HG03039 (cell line): ENCODE data around the gene NSUN4.
"Not testable (repeated sequence)": the region's sequence is repeated elsewhere in the genome, so short reads cannot be mapped to it uniquely, and the experiment has no call there.

Experiments used
- ATAC-seq: cut with Tn5 transposase; IDR thresholded peaks from one replicate; pipeline ENCODE4 v1.9.1; 2021; ENCODE audit warnings: mild to moderate bottlenecking, moderate library complexity; ENCODE audit not compliant: unreplicated experiment

NSUN4 gene

DNA sequence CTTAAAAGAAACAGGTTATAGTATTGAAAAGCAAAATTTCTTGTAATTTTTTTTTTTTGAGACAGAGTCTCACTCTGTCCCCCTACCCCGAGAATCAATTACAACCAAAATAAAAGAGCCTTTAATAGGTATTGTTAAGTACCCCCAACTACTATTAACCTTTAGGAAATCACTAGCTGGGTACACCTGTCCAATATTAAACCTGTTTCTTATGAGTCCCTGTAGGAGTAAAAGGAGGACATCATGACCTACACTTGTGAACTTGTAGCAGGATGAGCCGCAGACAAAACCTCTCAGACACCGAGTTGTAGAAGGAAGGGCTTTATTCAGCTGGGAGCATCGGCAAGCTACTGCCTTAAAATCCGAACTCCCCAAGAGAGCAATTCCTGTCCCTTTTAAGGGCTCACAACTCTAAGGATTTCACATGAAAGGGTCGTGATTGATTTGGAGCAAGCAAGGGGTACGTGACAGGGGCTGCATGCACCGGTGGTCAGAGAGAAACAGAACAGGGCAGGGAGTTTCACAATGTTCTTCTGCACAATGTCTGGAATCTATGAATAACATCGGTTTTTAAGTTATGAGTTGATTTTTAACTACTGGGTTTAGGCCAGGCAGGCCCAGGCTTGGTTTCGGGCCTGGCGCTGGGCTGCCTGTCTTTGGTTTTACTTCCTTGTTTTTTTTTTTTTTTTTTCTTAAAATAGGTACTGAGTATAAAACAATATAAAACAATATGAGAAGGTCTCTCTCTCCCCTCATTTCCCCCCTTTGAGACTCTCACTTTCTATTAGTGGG lies 15.1 kb upstream of the NSUN4 start:
- ATAC-seq = not testable (repeated sequence)

DNA sequence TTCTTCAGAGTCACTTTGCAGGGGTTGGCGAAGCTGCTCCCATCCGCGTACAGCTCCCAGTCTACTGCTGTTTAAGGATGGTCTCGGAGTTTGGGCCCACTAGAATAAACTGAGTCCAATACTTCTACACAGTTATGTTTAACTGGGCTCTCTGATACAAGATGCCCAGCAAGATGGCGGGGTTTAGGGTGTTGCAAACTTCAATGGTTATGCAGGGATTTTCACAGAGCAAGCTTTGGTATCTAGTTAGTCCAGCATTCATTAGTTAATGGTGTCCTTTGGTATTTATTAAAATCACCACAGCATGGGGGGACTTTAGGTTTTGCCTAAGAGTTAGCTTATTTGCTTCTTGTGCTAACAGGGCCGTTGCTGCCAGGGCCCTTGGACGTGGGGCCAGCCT lies 12.4 kb upstream of the NSUN4 start:
- ATAC-seq = not testable (repeated sequence)

DNA sequence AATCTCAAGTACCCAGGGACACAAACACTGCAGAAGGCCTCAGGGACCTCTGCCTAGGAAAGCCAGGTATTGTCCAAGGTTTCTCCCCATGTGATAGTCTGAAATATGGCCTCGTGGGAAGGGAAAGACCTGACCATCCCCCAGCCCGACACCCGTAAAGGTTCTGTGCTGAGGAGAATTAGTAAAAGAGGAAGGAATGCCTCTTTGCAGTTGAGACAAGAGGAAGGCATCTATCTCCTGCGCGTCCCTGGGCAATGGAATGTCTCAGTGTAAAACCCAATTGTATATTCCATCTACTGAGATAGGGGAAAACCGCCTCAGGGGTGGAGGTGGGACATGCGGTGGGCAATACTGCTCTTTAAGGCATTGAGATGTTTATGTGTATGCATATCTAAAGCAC lies 10.8 kb upstream of the NSUN4 start:
- ATAC-seq = not testable (repeated sequence)

DNA sequence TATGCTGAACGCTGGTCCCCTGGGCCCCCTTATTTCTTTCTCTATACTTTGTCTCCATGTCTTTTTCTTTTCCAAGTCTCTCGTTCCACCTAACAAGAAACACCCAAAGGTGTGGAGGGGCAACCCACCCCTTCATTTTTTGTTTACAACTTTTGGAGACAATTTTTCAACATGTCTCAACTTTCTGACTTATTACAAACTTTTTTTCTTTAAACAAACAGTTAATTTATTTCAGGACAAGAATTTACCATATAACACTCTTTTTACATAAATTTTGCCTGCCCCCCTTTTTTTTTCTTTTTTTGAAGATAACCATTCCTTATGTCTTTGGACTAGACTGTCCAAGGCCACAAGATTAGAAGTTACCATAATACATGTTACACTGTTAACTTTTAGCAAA lies 10.2 kb upstream of the NSUN4 start:
- not testable (repeated sequence) for ATAC-seq

DNA sequence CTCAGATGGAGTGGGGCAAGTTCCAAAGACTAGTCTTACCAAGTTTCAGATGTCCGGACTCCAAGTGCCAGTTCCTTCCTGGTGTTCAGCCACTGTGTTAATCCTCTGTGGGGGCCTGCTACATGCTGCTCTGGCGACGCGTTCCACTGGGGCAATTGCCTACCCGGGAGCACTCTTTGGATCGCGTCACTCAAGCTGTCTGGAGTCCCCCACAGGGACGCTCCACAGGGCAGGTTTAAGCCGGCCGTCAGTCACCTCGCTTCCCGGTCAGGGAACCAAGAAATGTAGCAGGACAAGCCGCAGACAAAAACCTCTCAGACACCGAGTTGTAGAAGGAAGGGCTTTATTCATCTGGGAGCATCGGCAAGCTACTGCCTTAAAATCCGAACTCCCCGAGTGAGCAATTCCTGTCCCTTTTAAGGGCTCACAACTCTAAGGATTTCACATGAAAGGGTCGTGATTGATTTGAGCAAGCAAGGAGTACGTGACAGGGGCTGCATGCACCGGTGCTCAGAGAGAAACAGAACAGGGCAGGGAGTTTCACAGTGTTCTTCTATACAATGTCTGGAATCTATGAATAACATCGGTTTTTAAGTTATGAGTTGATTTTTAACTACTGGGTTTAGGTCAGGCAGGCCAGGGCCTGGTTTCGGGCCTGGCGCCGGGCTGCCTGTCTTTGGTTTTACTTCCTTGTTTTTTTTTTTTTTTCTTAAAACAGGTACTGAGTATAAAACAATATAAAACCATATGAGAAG lies 8.6 kb upstream of the NSUN4 start:
- ATAC-seq = not testable (repeated sequence)

DNA sequence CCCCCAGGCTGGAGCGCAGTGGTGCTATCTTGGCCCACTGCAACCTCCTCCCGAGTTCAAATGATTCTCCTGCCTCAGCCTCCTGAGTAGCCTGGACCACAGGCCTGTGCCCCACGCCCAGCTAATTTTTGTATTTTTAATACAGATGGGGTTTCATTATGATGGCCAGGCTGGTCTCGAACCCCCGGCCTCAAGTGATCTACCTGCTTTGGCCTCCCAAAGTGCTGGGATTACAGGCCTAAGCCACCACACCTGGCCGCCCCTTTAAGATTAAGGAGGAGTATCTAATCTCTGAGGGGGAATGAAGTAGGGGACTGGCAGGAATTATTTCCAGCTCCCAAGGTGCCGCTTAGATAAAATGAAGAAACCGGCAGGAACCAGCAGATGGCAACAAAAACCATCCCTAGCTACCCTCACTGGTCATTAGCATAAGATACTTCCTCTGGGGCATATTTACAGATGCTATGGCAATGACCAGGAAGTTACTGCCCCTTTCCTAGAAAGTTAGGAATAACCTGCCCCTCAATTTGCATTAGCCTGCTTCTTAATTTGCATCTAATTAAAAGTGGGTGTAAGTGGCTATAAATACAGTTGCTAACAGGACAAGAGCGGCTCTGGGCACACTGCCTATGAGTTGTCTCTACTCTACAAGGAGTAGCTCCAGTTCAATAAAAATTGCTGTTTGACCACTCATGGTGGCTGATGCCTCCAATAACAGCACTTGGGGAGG lies 7.1 kb upstream of the NSUN4 start:
- no peak for ATAC-seq

DNA sequence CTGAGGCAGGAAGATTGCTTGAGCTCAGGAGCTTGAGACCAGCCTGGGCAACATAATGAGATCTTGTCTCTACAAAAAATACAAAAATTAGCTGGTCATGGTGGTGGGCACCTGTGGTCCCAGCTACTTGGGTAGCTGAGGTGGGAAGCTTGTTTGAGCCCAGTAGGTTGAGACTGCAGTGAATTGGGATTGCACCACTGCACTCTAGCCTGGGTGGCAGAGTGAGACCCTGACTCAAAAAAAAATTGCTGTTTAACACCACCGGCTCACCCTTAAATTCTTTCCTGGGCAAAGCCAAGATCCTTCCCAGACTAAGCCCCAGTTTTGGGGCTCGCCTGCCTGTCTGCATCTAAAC lies 6.6 kb upstream of the NSUN4 start:
- ATAC-seq = no peak

DNA sequence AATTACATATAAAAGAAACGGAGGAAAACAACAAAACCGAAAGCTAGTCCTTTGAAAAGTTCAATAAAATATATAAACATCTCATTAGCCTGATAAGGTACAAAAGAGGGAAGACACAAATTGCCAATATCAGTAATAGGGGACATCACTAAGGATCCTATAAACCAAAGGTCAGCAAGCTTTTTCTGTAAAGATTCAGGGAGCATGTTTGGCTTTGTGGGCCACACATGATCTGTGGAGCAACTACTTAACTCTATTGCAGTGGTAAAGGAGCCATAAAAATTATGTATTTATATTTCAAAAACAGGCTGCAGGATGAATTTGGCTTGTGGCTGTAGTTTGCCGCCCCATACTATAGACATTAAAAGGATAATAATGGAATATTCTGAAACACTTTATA lies 5.5 kb upstream of the NSUN4 start:
- ATAC-seq = no peak

DNA sequence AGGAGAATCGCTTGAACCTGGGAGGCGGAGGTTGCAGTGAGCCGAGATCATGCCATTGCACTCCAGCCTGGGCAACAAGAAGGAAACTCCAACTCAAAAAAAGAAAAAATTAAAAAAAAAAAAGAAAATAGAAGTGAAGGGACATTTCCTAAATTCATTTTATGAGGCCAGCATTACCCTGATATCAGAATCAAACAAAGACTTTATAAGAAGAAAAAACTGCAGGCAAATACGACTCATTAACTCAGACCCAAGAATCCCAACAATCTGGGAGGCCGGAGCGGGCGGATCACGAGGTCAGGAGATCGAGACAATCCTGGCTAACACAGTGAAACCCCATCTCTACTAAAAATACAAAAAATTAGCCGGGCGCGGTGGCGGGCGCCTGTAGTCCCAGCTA lies 3.2 kb upstream of the NSUN4 start:
- ATAC-seq = not testable (repeated sequence)

DNA sequence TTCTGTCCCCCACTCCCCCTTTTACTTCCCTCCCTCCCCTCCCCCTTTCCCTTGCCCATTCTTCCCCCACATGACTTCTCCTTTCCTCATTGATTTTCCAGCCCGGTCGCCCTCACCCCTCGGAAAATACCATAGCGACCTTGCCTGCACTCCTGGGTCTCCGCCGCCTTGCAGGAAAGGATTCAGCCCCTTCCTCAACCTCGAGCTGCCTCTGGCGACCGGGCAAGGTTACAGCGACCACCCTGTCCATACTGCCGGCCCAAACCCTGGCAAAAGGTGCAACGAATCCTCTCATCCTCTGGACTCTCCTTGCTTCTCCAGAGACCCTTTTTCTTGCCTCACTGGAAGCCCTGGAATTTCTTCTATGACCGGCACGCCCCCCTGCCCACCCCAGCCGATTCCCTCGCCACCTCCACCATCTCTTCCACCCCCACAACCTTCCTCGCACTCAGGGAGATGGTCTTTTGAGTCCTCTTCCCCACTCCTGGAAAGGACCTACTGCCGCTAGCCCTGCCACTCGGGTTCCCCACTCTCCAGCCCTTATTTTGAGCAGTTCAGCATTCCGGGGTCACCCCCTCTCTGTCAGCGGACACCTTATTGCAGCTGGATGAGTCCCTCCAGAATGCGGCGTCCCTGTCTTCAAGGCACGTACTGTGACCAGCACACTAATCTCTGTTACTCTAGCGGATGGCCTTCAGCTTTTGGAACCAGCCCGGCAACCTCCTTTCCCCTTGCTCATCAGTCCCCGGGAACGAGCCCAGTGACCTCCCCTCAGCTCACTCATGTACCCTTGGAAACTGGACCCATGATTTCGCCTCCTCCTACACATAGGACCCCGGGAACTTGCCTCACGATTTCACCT lies 846 bp downstream of the NSUN4 start:
- ATAC-seq = no peak

DNA sequence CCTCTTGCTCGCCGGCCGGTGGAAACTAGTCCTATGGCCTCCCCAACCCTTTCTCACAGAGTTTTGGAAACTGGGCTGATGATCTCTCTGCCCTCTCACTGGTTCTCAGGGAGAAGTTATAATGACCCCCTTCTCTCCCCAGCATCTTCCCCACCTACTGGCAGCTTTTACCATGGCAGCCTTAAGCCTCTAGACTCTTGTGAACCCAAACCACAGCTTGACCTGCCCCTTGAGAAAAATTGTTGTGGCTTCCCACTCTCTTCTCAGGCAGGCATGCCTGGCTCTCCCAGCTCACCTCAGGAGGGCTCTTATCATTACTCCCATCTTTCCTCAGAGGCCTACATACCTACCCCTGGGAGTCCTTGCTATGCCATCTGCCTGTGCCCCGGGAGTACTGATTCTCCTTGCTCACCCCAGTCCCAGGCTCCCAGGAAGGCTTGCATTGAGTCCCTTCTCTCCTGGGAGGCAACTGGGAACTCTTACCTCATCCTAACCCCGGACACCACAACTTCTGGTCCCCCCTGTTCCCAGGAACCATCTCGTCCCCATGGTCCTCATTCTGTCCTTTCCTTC lies 1.6 kb downstream of the NSUN4 start:
- ATAC-seq = no peak

DNA sequence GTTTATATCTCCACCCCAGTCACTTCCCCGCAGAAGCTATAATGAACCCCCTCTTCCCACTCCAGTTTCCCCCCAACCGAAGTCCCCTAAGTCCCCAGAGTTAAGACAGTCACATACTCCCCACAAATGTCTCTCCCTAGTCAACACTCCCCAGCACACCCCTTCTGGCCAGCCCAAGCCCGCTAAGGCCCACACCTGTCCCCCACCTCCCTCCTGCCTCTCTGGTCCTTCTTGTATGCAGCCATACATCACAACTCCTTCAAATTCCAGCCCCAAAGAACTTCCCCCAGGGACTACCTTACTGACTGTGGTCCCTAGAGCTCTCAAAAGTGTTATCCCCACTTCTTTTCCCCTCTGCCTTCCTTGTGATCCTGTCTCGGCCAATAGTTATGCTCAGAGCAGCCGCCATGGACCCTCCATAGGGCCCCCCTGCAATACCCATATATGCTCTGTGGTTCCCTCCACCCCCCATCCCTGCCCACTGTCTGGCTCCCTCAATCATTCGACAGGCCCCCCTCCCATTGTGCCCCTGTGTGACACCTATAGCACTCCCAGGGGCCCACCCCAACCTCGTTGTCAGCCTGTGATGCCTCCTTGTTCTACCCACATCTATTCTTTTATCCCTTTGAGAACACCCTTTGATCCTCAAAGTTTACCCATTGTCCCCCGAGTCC lies 2.2 kb downstream of the NSUN4 start:
- no peak for ATAC-seq

DNA sequence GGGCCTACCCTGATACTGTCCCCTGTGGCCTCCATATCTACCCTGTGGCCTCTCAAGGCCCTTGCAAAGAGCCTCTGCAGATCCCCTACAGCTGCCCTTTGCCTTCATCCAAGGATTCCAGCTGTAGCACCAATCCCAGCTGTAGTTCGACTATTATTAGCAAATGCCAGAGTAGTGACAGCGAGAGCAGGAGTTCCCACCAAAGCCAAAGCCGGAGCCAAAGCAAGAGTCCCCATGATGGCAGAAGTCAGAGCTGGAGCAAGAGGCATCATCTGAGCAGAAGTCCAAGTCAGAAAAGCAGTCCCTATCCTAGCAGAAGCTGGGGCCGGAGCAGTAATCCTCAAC lies 2.7 kb downstream of the NSUN4 start:
- ATAC-seq = no peak

DNA sequence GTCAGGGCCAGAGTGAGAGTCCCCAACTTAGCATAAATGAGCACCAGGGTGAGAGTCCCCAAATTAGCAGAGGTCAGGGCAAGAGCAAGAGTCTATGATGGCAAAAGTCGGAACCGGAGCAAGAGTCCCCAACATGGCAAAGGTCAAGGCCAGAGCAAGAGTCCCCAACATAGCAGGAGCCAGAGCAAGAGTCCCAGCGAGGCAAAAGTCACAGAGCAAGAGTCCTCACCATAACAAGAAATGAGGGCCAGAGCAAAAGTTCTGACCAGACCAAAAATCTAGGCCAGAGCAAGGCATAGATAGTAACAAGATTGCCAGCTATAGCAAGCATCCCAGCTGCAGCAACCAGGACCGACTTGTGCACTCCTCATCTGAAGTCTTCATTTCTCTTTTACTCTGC lies 3.1 kb downstream of the NSUN4 start:
- no peak for ATAC-seq

DNA sequence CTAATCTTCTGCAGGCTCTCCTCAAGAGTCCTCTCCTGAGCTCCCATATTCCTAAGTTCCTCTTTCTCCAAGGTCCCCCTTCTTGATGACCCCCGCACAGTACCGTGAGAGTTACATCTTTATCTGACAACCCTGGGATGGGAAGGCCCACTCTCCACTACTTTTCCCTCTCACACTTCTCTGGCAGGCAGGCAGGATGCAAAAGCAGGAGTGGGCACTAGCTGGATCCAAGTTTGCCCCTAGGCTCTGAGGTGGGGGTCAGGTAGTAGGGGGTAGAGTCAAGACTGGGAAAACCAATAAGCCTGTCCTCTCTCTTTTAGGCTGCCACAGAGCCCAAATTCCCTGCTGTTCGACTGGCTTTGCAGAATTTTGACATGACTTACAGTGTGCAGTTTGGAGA lies 3.9 kb downstream of the NSUN4 start:
- ATAC-seq = no peak

DNA sequence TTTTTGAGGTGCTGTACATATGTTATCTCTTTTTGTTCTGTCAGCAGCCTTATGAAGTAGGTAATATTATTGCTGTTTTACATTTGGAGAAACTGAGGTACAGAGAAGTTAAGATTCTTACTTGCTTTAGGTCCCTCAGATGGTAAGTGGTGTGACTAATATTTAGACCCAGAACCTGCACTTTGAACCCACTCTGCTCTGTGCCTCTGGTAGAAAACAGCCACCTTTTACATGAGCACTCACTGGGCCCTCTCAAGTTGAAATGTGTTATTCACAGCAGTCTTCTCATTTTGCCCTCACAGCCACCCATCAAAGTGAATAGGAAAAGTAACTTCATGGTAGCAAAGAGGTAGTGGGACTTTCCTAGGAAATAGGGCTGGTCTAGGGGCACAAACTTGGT lies 4.7 kb downstream of the NSUN4 start:
- ATAC-seq = no peak

DNA sequence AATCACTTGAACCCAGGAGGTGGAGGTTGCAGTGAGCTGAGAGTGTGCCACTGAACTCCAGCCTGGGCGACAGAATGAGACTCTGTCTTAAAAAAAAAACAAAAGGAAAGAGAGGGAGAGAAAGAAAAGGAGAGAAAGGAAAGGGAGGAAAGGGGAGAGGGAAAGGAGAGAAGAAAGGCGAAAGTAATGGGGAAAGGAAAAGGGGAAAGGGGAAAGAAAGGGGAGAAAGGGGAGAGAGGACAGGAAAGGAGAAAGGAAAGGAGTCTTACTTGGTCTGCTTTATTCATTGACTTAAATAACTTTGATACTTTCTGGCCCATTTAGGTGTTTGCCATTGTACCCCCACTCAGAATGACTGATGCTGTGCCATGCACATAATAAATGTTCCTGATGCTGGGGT lies 11.8 kb downstream of the NSUN4 start:
- no peak for ATAC-seq

DNA sequence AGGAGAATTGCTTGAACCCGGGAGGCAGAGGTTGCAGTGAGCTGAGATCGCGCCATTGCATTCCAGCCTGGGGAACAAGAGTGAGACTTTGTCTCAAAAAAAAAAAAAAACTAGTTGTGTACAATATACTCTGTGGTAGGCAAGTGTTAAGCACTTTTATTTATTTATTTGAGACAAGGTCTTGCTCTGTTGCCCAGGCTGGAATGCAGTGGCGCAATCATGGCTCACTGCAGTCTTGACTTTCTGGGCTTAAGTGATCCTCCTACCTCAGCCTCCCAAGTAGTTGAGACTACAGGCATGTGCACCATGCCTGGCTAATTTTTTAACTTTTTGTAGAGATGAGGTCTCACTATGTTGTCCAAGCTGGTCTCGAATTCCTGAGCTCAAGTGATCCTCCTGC lies 15.3 kb downstream of the NSUN4 start:
- ATAC-seq = not testable (repeated sequence)

DNA sequence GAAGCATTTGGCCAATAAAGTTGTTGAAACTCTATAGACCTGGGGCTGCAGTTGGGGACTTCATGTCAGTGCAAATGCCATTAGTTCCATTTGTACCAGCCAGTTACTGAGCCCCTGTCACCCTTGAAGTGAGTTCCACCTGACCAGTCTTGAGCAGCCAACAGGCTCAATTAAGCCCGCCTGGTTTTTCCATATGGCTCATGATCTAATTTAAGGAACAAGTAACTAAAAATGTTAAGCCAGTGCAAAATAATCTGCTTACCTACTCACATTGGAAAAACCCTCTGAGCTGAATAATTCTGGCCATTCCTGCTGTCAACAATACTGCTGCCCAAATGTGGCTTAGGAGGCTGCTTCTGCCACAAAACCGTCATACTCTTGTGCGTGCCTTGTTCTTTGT lies 21.6 kb downstream of the NSUN4 start:
- ATAC-seq = no peak

DNA sequence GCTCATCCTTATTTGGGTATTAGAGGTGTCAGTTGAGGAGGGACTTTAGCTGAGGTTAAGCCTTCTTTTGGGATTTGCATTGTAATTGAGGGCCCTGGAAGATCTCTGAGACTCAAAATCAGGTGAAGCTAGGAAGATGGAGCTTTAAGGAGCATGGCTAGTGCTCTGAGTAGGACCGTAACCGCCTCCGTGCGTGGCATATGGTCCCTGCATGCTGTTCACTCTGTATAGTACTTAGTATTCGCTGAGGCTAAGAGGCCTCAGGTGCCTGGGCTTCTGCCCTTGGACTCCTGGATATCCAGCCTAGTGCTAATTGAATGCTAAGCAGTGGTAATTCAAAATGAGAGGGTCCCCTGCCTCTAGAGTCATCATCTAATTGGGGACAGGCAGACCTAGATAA lies 22.5 kb downstream of the NSUN4 start:
- no peak for ATAC-seq
